ENCODE measurements around the gene UNC5B.
A peak's percentile ranks its signal among the peaks of the same experiment; 100 is the strongest.
"Not testable (repeated sequence)": the region's sequence is repeated elsewhere in the genome, so short reads cannot be mapped to it uniquely, and the experiment has no call there.

UNC5B gene

DNA sequence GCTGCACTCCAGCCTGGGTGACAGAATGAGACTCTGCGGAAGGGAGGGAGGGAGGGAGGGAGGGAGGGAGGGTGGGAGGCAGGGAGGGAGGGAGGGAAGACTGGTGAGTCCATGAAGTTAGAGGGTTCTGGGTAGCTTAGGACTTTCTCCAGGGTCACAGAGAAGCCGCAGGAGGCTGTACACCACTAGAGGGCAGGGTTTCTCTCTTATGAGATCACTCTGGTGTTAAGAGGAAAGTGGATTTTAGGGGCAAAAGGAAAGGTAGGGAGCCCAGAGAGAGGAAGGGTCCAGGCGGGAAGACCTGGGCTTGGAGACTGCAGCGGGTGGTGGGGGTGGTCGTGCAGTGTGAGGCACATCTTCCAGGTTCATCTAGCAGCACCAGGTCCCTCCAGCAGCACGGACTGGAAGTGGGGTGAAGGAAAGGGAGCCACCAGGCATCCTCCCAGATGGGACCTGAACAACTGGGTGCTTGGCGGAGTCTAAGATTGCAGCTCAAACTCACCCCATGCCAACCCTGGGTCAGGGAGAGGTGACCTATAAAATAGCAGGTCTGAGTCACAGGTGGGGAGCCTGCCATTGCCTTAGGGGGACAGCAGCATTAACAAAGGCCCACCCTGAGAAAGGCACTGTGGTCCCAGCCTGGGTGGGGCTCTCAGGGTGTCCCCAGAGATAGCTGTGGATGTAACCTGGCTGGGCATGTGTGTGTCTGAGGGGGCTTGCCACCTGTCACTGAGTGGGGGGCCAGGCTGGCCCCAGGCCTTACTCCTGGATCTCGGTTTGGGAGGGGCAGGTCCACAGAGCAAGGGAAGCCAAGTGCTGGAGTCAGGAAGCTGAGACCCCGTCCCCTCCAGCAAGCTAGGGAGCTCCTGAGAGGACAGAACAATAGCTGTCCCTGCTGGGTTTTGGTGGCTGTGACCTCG, 58.2 kb downstream of the UNC5B start:
- Histone ChIP-seq H3K27me3 (ENCODE audit: low read depth) (no peaks in the 10 kb centered on the region), H3K4me3 (no peak overlapping the region), H3K36me3 (replicated peaks) (no peaks in the 10 kb centered on the region), H3K9me3 (no peaks in the 10 kb centered on the region), H3K4me1 (peaks cover 4% of the 10 kb centered on the region)
- peak; percentile 66 to 80 for DNase-seq (ENCODE audit: low spot score in 2 of 2)
- in situ Hi-C loops (cut with MboI; ENCODE audit: low sequenced_read_pairs): no loop called here

- Histone ChIP-seq H3K27me3 (ENCODE audit: low read depth) (no peaks in the 10 kb centered on the region), H3K36me3 (replicated peaks) (no peaks in the 10 kb centered on the region), H3K4me3 (no peak overlapping the region), H3K4me1 (peaks cover 4% of the 10 kb centered on the region), H3K9me3 (no peaks in the 10 kb centered on the region)
- in situ Hi-C loops (cut with MboI; ENCODE audit: low sequenced_read_pairs): no loop called here
- DNase-seq (ENCODE audit: low spot score in 2 of 2): no peak
These were observed 59.3 kb downstream of the UNC5B start for GRCh38 chr10:71271662-71272055.

- Histone ChIP-seq H3K9me3 (no peaks in the 10 kb centered on the region), H3K27me3 (ENCODE audit: low read depth) (no peaks in the 10 kb centered on the region), H3K36me3 (replicated peaks) (no peaks in the 10 kb centered on the region), H3K4me3 (no peak overlapping the region), H3K4me1 (peaks cover 4% of the 10 kb centered on the region)
- DNase-seq (ENCODE audit: low spot score in 2 of 2): no peak
- in situ Hi-C loops (cut with MboI; ENCODE audit: low sequenced_read_pairs): no loop called here
These were observed 59.8 kb downstream of the UNC5B start for GRCh38 chr10:71272056-71272771.

GRCh38 chr10:71272974-71273373, 60.6 kb downstream of the UNC5B start:
- H3K27me3 ChIP-seq (ENCODE audit: low read depth); H3K36me3 ChIP-seq (replicated peaks); H3K4me3 ChIP-seq; H3K9me3 ChIP-seq; in situ Hi-C loops (cut with MboI; ENCODE audit: low sequenced_read_pairs); DNase-seq (ENCODE audit: low spot score in 2 of 2); H3K4me1 ChIP-seq: not testable (repeated sequence)

DNA sequence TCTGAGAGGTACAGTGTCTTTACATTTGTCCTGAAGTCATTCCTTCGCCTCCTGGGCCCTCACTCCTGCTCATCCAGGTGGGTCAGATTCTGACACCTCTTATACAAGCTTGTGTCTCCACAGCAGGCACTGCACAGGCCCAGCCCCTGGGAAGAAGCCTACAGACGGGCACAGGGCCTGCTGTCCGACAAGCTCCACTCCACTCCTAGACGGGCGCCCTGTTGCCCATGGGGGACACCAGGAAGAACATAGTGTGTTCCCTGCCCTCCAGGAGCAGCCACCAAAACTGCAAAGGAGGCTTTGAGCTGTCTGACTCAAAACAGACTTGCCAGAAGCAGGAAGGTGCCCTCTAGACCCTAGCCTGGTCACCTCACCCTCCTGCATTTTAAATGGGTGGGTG, 61.1 kb downstream of the UNC5B start:
- DNase-seq (ENCODE audit: low spot score in 2 of 2): no peak
- H3K36me3 ChIP-seq (replicated peaks): no peaks in the 10 kb centered on the region
- peaks cover 4% of the 10 kb centered on the region for H3K4me1 ChIP-seq
- no peak overlapping the region for H3K4me3 ChIP-seq
- in situ Hi-C loops (cut with MboI; ENCODE audit: low sequenced_read_pairs): no loop called here
- H3K27me3 ChIP-seq (ENCODE audit: low read depth): no peaks in the 10 kb centered on the region
- no peaks in the 10 kb centered on the region for H3K9me3 ChIP-seq

GRCh38 chr10:71274901-71275796, 62.8 kb downstream of the UNC5B start:
- in situ Hi-C loops (cut with MboI; ENCODE audit: low sequenced_read_pairs): no loop called here
- Histone ChIP-seq H3K9me3 (no peaks in the 10 kb centered on the region), H3K27me3 (ENCODE audit: low read depth) (no peaks in the 10 kb centered on the region), H3K4me1 (no peaks in the 10 kb centered on the region), H3K36me3 (replicated peaks) (no peaks in the 10 kb centered on the region), H3K4me3 (no peak overlapping the region)
- DNase-seq (ENCODE audit: low spot score in 2 of 2): no peak

GRCh38 chr10:71276873-71277272, 64.5 kb downstream of the UNC5B start:
- no peak for DNase-seq (ENCODE audit: low spot score in 2 of 2)
- Histone ChIP-seq H3K4me1 (no peaks in the 10 kb centered on the region), H3K27me3 (ENCODE audit: low read depth) (no peaks in the 10 kb centered on the region), H3K9me3 (no peaks in the 10 kb centered on the region), H3K36me3 (replicated peaks) (no peaks in the 10 kb centered on the region), H3K4me3 (no peak overlapping the region)
- in situ Hi-C loops (cut with MboI; ENCODE audit: low sequenced_read_pairs): no loop called here

DNA sequence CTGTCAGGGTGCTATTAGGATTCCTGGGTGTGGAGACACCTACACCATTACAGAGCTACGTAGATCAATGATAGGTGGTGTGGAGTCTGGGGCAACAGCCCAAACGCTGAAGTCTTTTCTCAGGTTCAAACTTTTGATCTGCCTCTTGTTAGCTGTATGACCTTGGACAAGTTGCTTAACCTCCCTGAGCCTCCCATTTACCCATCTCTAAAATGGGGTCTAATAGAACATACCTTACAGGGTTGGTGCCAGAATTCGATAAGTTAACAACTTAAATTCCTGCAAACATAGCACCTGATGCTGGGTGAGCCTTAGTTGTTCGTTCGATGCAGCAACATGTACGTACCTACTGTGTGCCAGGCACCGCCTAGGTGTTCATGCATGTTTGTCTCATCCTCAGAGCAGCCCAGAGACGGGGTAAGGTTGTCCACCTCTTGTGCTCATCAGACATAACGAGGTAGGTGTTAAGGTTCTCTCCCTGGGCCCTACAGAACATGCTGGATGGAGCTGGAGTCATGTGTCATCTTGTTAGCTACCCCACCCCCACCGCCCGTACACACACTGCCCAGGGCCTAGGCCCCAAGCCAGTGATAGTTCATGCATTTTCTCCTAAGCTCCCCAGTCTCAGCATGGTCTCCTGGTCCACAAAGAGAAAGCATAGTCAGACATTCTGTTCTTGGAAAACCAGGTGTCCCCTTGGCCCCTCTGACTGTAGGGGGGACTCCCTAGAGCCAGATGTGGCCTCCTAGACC, 65.7 kb downstream of the UNC5B start:
- H3K4me1 ChIP-seq: no peaks in the 10 kb centered on the region
- H3K36me3 ChIP-seq (replicated peaks): no peaks in the 10 kb centered on the region
- in situ Hi-C loops (cut with MboI; ENCODE audit: low sequenced_read_pairs): no loop called here
- DNase-seq (ENCODE audit: low spot score in 2 of 2): no peak
- no peaks in the 10 kb centered on the region for H3K27me3 ChIP-seq (ENCODE audit: low read depth)
- H3K4me3 ChIP-seq: no peak overlapping the region
- H3K9me3 ChIP-seq: no peaks in the 10 kb centered on the region

DNA sequence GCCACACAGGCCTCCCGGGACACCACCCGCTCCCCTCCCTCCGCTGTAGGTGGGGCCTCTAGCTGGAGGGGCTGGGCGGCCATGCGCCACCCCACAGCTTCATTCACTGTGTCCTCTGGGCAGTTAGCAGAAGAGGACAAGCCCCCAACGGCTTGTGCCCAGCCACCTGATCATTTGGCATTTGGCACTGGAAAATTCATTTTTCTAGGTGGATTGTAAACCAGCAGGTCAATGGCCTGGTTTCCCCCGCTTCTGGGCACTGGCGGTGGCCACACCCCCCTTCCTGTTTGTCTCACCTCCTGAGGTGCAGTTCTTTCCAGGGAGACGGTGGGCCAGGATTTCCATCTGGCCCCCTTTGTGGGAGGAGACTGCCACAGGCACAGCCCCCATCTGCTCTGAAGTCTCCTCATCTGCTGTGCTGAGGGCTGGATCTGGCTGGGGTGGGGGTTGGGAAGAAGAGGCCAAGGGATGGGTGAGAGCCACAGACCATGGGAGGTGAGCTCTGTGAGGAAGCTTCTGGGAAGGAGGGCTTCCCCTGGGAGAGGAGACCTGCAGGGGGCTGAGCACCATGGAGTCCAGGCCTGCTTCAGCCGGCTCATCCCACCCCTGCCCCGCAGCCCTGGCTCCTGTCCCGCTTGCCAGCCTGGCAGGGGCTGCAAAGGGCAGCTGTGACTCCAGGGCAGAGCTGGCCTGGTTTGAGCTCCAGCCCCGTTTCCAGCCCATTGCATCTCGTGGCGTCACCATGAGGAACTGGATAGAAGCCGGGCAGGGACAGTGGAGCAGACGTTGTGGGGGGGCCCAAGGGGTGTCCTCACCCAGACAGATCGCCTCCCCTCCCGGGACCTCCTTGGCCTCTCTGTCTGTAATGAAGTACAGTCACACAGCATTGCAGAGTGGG, 66.6 kb downstream of the UNC5B start:
- H3K4me3 ChIP-seq: no peak overlapping the region
- DNase-seq (ENCODE audit: low spot score in 2 of 2): no peak

DNA sequence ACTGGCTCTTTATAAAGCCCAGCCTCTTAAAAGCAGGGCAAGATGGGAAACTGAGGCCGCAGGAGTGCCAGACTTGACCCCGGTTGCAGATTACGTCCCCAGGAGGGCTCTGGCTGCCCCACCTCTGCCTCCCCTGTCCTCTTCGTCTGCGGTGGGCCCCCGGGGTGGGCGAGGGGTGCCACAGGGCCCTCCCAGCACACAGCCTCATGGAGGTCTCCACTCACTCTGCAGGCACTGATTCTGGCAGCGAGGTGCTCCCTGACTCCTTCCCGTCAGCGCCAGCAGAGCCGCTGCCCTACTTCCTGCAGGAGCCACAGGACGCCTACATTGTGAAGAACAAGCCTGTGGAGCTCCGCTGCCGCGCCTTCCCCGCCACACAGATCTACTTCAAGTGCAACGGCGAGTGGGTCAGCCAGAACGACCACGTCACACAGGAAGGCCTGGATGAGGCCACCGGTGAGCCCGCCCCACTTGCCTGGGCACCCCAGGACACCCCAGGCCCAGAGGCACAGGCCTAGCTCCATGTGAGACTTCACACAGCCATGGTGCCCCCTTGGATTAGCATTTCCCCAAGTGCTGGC, 67.3 kb downstream of the UNC5B start:
- Histone ChIP-seq H3K4me3 (no peak overlapping the region), H3K27me3 (ENCODE audit: low read depth) (no peaks in the 10 kb centered on the region), H3K9me3 (no peaks in the 10 kb centered on the region), H3K36me3 (replicated peaks) (no peaks in the 10 kb centered on the region), H3K4me1 (no peaks in the 10 kb centered on the region)
- DNase-seq (ENCODE audit: low spot score in 2 of 2): no peak
- in situ Hi-C loops (cut with MboI; ENCODE audit: low sequenced_read_pairs): no loop called here

More for the DNA sequence above, 66.6 kb downstream of the UNC5B start:
- no peaks in the 10 kb centered on the region for H3K4me1 ChIP-seq
- H3K9me3 ChIP-seq: no peaks in the 10 kb centered on the region
- H3K27me3 ChIP-seq (ENCODE audit: low read depth): no peaks in the 10 kb centered on the region
- no peaks in the 10 kb centered on the region for H3K36me3 ChIP-seq (replicated peaks)
- in situ Hi-C loops (cut with MboI; ENCODE audit: low sequenced_read_pairs): no loop called here

DNA sequence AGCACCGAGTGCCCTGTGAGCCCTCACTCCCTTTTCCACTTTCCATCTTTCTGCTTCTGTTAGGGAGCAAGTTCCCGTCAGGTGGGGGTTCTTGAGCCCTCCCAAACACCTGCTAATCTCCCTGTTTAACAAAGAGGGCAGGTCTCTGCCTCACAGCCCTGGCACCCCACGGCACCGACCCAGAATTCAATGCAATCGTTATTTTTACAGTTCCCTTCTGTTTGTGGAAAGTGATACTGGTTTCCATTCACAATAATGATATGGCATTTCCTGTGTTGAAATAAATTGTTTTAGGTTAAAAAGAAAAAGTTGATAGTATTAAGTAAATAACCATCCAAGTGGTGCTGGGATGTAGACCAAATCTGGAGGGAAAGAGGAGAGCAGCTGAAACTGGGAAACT, 67.8 kb downstream of the UNC5B start:
- no peaks in the 10 kb centered on the region for H3K27me3 ChIP-seq (ENCODE audit: low read depth)
- H3K4me1 ChIP-seq: no peaks in the 10 kb centered on the region
- no peaks in the 10 kb centered on the region for H3K36me3 ChIP-seq (replicated peaks)
- no peaks in the 10 kb centered on the region for H3K9me3 ChIP-seq
- DNase-seq (ENCODE audit: low spot score in 2 of 2): no peak
- no peak overlapping the region for H3K4me3 ChIP-seq
- in situ Hi-C loops (cut with MboI; ENCODE audit: low sequenced_read_pairs): no loop called here

DNA sequence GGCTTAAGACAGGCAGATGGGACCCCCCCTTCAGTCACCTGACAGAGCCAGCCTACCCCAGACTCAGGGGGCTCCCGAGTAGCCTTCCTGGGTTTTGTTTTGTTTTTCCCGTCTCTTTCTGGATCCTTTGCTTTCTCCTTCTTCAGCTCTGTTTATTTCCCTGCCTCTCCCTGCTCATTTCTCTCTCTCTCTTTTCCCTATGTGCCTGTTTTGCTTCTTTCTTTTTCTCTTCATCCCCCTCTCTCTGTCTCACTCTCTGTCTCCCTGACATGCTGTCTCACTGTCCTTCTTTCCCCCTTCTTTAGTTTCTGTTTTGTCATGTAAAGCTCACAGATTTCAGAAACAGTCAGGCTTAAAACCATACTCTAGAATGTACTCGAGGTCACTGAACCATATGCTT, 68.5 kb downstream of the UNC5B start:
- no peaks in the 10 kb centered on the region for H3K4me1 ChIP-seq
- H3K27me3 ChIP-seq (ENCODE audit: low read depth): no peaks in the 10 kb centered on the region
- DNase-seq (ENCODE audit: low spot score in 2 of 2): no peak
- no peaks in the 10 kb centered on the region for H3K9me3 ChIP-seq
- in situ Hi-C loops (cut with MboI; ENCODE audit: low sequenced_read_pairs): no loop called here
- no peak overlapping the region for H3K4me3 ChIP-seq
- H3K36me3 ChIP-seq (replicated peaks): no peaks in the 10 kb centered on the region

All from HAP-1 (cell line).